Neural cell (in vitro differentiated cells): ENCODE measurements around the gene WFDC1. TPM values are rescaled to one million over a fixed set of nuclear protein-coding genes. Genes with fewer than 3 reads are reported as not detected.

ENCODE experiments used
- H2AFZ ChIP-seq: fragments of 200-600, 300-800 bp; sonication (generic), shearing (Covaris generic); 2 replicates; pipeline ENCODE4 v1.6.0; 2014; ENCODE audit warnings: low read depth, mild to moderate bottlenecking, antibody characterized with exemption, low read length, moderate library complexity
- H3F3A ChIP-seq: fragments of 200-600 bp; shearing (Covaris generic); 2 replicates; pipeline ENCODE4 v1.6.1; 2016; ENCODE audit warnings: mild to moderate bottlenecking, moderate library complexity, mixed read lengths, antibody characterized with exemption, low read length; ENCODE audit not compliant: insufficient read depth, poor library complexity, severe bottlenecking
- H3K27ac ChIP-seq: fragments of 200-600, 300-800 bp; sonication (generic), shearing (Covaris generic); 2 replicates; pipeline ENCODE4 v1.5.1; 2014; ENCODE audit warnings: mild to moderate bottlenecking, low read length, moderate library complexity
- H3K27me3 ChIP-seq: fragments of 300-800, 200-600 bp; sonication (generic), shearing (Covaris generic); 2 replicates; pipeline ENCODE4 v1.6.0; 2014; ENCODE audit warnings: mild to moderate bottlenecking, low read depth, low read length, moderate library complexity; ENCODE audit not compliant: insufficient read depth
- H3K36me3 ChIP-seq: fragments of 300-800, 200-600 bp; sonication (generic), shearing (Covaris generic); 2 replicates; pipeline ENCODE4 v1.5.1; 2014; ENCODE audit warnings: mild to moderate bottlenecking, antibody characterized with exemption, low read length, moderate library complexity; ENCODE audit not compliant: insufficient read depth
- H3K4me2 ChIP-seq: fragments of 300-800, 200-600 bp; sonication (generic), shearing (Covaris generic); 2 replicates; pipeline ENCODE4 v1.6.0; 2014; ENCODE audit warnings: mild to moderate bottlenecking, low read length
- H3K4me3 ChIP-seq: fragments of 300-800, 200-600 bp; sonication (generic), shearing (Covaris generic); 2 replicates; pipeline ENCODE4 v1.5.1; 2014; ENCODE audit warnings: mild to moderate bottlenecking, low read length, moderate library complexity
- H3K79me2 ChIP-seq: fragments of 200-600 bp; shearing (Covaris generic); replicated peaks from 2 replicates; pipeline ENCODE4 v1.6.0; 2014; ENCODE audit warnings: mild to moderate bottlenecking, low read length, moderate library complexity; ENCODE audit not compliant: insufficient read depth
- H3K9ac ChIP-seq: fragments of 300-800, 200-600 bp; sonication (generic), shearing (Covaris generic); 2 replicates; pipeline ENCODE4 v1.6.1; 2016; ENCODE audit warnings: mild to moderate bottlenecking, low read length, mixed read lengths
- H3K9me2 ChIP-seq: fragments of 200-600 bp; shearing (Covaris generic); 2 replicates; pipeline ENCODE4 v1.6.1; 2016; ENCODE audit warnings: mild to moderate bottlenecking, low read length, mixed read lengths; ENCODE audit not compliant: insufficient read depth
- H3K9me3 ChIP-seq: fragments of 200-600, 300-800 bp; sonication (generic), shearing (Covaris generic); 2 replicates; pipeline ENCODE4 v1.6.1; 2016; ENCODE audit warnings: mild to moderate bottlenecking, mixed run types, low read length, moderate library complexity, mixed read lengths
- H4K20me1 ChIP-seq: fragments of 200-600 bp; shearing (Covaris generic); 2 replicates; pipeline ENCODE4 v1.6.1; 2016; ENCODE audit warnings: mild to moderate bottlenecking, mixed run types; ENCODE audit not compliant: insufficient read depth
- EP300 ChIP-seq: fragments of 450-650 bp; conservative IDR thresholded peaks from 2 replicates; pipeline ENCODE4 v1.6.1; 2014; ENCODE audit warnings: antibody characterized with exemption, mild to moderate bottlenecking, moderate library complexity; ENCODE audit not compliant: poor library complexity, severe bottlenecking
- EZH2 ChIP-seq: fragments of 200-600, 300-800 bp; shearing (Covaris generic), sonication (generic); IDR thresholded peaks from 2 replicates; pipeline ENCODE4 v1.6.1; 2014; ENCODE audit warnings: antibody characterized with exemption, low read length, borderline replicate concordance, mild to moderate bottlenecking; ENCODE audit not compliant: insufficient read depth, poor library complexity, severe bottlenecking
- MXI1 ChIP-seq: fragments of 450-650 bp; conservative IDR thresholded peaks from 2 replicates; pipeline ENCODE4 v1.6.1; 2014; ENCODE audit warnings: antibody characterized with exemption, mild to moderate bottlenecking; ENCODE audit not compliant: poor library complexity, severe bottlenecking
- POLR2AphosphoS5 ChIP-seq: IDR thresholded peaks from 2 replicates; pipeline ENCODE4 v1.6.1; 2012
- RAD21 ChIP-seq: fragments of 450-650 bp; conservative IDR thresholded peaks from 2 replicates; pipeline ENCODE4 v1.6.1; 2014; ENCODE audit warnings: antibody characterized with exemption, mild to moderate bottlenecking, moderate library complexity
- SMC3 ChIP-seq: fragments of 450-650 bp; conservative IDR thresholded peaks from 2 replicates; pipeline ENCODE4 v1.6.1; 2014; ENCODE audit warnings: antibody characterized with exemption, mild to moderate bottlenecking, moderate library complexity; ENCODE audit not compliant: poor library complexity
- TAF1 ChIP-seq: IDR thresholded peaks from 2 replicates; pipeline ENCODE4 v1.6.1; 2012; ENCODE audit warnings: low read depth
- polyA plus RNA-seq: library from polyadenylated mRNA; depleted of rRNA; stranded (reverse); fragments of >200 nt; gene quantifications from 2 replicates; pipeline ENCODE4 v1.2.3, GENCODE V29; 2014
- TF ChIP-seq, protein P1 (sequence below): fragments of 450-650 bp; IDR thresholded peaks from 2 replicates; pipeline ENCODE4 v1.5.1; 2014; ENCODE audit warnings: antibody characterized with exemption, mild to moderate bottlenecking, moderate library complexity; ENCODE audit not compliant: poor library complexity, severe bottlenecking
- TF ChIP-seq, protein P2 (sequence below): IDR thresholded peaks from 2 replicates; pipeline ENCODE4 v1.6.1; 2012; ENCODE audit warnings: borderline replicate concordance

WFDC1 gene
- polyA plus RNA-seq, 1 donor from 2014 or later, result not detected

DNA sequence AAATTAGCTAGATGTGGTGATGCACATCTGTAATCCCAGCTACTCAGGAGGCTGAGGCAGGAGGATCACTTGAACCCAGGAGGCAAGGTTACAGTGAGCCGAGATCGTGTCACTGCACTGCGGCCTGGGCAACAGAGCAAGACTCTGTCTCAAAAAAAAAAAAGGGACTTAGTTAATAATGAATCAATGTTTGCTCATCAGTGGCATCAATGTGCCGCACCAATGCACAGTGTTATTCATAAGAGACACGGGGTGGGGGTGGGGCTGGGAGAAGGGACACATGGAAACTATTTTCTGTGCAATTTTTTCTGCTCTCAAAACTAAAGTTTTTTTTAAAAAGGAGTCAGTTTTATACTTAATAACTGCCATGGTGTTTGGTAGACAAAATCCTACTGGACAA is 66.9 kb downstream of the WFDC1 start:
- TF ChIP-seq MXI1 (no peak), TAF1 (no peak), POLR2AphosphoS5 (no peak), SMC3 (no peak), EP300 (no peak), RAD21 (no peak), EZH2 (no peak)
- TF ChIP-seq, protein P1, sequence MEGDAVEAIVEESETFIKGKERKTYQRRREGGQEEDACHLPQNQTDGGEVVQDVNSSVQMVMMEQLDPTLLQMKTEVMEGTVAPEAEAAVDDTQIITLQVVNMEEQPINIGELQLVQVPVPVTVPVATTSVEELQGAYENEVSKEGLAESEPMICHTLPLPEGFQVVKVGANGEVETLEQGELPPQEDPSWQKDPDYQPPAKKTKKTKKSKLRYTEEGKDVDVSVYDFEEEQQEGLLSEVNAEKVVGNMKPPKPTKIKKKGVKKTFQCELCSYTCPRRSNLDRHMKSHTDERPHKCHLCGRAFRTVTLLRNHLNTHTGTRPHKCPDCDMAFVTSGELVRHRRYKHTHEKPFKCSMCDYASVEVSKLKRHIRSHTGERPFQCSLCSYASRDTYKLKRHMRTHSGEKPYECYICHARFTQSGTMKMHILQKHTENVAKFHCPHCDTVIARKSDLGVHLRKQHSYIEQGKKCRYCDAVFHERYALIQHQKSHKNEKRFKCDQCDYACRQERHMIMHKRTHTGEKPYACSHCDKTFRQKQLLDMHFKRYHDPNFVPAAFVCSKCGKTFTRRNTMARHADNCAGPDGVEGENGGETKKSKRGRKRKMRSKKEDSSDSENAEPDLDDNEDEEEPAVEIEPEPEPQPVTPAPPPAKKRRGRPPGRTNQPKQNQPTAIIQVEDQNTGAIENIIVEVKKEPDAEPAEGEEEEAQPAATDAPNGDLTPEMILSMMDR, result no peak
- TF ChIP-seq, protein P2, sequence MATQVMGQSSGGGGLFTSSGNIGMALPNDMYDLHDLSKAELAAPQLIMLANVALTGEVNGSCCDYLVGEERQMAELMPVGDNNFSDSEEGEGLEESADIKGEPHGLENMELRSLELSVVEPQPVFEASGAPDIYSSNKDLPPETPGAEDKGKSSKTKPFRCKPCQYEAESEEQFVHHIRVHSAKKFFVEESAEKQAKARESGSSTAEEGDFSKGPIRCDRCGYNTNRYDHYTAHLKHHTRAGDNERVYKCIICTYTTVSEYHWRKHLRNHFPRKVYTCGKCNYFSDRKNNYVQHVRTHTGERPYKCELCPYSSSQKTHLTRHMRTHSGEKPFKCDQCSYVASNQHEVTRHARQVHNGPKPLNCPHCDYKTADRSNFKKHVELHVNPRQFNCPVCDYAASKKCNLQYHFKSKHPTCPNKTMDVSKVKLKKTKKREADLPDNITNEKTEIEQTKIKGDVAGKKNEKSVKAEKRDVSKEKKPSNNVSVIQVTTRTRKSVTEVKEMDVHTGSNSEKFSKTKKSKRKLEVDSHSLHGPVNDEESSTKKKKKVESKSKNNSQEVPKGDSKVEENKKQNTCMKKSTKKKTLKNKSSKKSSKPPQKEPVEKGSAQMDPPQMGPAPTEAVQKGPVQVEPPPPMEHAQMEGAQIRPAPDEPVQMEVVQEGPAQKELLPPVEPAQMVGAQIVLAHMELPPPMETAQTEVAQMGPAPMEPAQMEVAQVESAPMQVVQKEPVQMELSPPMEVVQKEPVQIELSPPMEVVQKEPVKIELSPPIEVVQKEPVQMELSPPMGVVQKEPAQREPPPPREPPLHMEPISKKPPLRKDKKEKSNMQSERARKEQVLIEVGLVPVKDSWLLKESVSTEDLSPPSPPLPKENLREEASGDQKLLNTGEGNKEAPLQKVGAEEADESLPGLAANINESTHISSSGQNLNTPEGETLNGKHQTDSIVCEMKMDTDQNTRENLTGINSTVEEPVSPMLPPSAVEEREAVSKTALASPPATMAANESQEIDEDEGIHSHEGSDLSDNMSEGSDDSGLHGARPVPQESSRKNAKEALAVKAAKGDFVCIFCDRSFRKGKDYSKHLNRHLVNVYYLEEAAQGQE, result no peak
- H3K9me3 ChIP-seq, result no peaks in the 10 kb centered on the region
- no peaks in the 10 kb centered on the region for H4K20me1 ChIP-seq
- H3K27ac ChIP-seq, result no peak overlapping the region
- no peak overlapping the region for H3K4me3 ChIP-seq
- H3F3A ChIP-seq, result no peaks in the 10 kb centered on the region
- H3K79me2 ChIP-seq, result no peaks in the 10 kb centered on the region
- no peaks in the 10 kb centered on the region for H3K9me2 ChIP-seq
- H3K27me3 ChIP-seq, result no peaks in the 10 kb centered on the region
- H3K4me2 ChIP-seq, result no peak overlapping the region
- no peak overlapping the region for H2AFZ ChIP-seq
- no peak overlapping the region for H3K9ac ChIP-seq
- H3K36me3 ChIP-seq, result no peaks in the 10 kb centered on the region

DNA sequence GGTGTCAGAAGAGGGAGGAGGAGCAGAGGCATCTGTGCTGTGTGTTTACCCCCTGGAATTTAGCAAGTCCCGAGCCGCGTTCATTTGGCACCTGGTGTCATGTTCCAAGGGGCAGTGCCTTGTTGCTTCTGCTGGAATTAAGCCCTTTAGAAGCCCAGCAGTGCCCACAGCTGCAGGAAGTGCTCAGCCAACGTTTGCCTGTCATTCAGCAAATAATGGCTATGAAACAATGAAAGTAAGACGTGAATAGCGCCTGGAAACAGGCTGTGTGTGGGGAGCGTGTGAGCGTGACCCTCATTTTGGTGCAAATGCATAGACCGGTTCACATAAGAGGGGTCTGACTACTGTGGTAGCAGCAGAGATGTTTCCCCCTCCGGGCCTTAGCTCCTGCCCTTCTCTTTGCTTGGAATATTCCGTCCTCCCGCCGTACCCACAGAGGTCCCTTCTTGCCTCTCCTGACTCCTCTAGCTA is 67.8 kb downstream of the WFDC1 start:
- no peaks in the 10 kb centered on the region for H3K36me3 ChIP-seq

More for the DNA sequence above, 67.8 kb downstream of the WFDC1 start:
- no peaks in the 10 kb centered on the region for H3K9me2 ChIP-seq
- H3K9me3 ChIP-seq, result no peaks in the 10 kb centered on the region
- H4K20me1 ChIP-seq, result no peaks in the 10 kb centered on the region
- no peak overlapping the region for H3K9ac ChIP-seq
- TF ChIP-seq TAF1 (no peak), RAD21 (no peak), EP300 (no peak), EZH2 (no peak), MXI1 (no peak), SMC3 (no peak), POLR2AphosphoS5 (no peak)
- TF ChIP-seq, protein P1, result no peak
- TF ChIP-seq, protein P2, result no peak
- H2AFZ ChIP-seq, result no peak overlapping the region
- no peak overlapping the region for H3K4me3 ChIP-seq
- no peaks in the 10 kb centered on the region for H3F3A ChIP-seq
- no peak overlapping the region for H3K27ac ChIP-seq
- H3K79me2 ChIP-seq, result no peaks in the 10 kb centered on the region
- peaks cover 8% of the 10 kb centered on the region for H3K27me3 ChIP-seq
- no peak overlapping the region for H3K4me2 ChIP-seq
